ENCODE data around the gene ABCA13.

Gene ABCA13

GRCh38 chr7:48665353-48666135, 494.3 kb downstream of the ABCA13 start:
- DNase-seq: no peak

GRCh38 chr7:48667407-48667806, 496.1 kb downstream of the ABCA13 start:
- DNase-seq: no peak

- DNase-seq: no peak
Observed at GRCh38 chr7:48671656-48672055, 500.4 kb downstream of the ABCA13 start.

- DNase-seq: no peak
Observed at GRCh38 chr7:48681006-48681405, 509.7 kb downstream of the ABCA13 start.

GRCh38 chr7:48691788-48692187, 520.5 kb downstream of the ABCA13 start:
- DNase-seq: no peak

Measured in stimulated activated CD4-positive, alpha-beta T cell treated with anti-CD3 and anti-CD28 coated beads, Interleukin-15, amount 100 ng/mL, for 24 hours (primary cell).